ENCODE results near the gene LFNG.

The LFNG gene

GRCh38 chr7:2566348-2566889 lies 46.8 kb downstream of the LFNG start:
- in situ Hi-C loops (cut with HindIII; ENCODE audit: low sequenced_read_pairs): no loop called here

- in situ Hi-C loops (cut with HindIII; ENCODE audit: low sequenced_read_pairs): no loop called here
Observed at GRCh38 chr7:2566890-2567678, 47.5 kb downstream of the LFNG start.

GRCh38 chr7:2567679-2568278 lies 48.2 kb downstream of the LFNG start:
- in situ Hi-C loops (cut with HindIII; ENCODE audit: low sequenced_read_pairs): no loop called here

DNA sequence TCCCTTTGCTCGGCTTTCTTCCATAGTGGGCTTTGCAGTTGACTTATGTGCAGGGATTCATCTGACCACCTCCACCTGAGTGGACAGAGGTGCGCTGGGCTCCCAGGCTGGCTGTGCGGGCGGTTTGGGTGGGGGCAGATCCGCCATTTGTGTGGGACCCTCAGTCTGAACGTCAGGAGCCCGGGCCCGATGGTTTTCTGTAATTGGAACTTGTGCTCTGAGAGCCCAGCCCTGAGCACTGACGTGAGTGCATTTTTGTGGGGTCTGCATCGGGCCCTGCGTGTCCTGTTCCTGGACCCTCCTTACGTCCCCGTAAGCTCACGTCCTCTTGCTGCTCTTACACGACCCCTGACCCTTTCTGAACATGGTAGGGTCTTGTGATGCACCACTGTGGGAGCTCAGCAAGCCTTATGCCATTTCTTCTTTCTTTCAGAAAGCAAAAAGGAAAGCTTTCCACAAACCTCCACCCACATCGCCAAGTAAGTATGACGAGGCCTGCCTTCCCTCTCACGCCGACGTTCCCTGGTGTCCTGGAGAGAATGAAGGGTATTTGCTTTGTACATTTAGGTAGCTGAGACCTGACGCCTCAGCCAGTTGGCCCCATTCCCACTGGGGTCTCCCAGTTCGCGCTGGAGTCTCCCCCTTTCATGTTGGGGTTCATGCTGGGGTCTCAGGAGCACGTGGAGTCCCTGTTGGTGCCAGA lies 49.1 kb downstream of the LFNG start:
- in situ Hi-C loops (cut with HindIII; ENCODE audit: low sequenced_read_pairs): no loop called here

- in situ Hi-C loops (cut with HindIII; ENCODE audit: low sequenced_read_pairs): no loop called here
Observed at GRCh38 chr7:2569421-2569820, 49.8 kb downstream of the LFNG start.

GRCh38 chr7:2570021-2570420 lies 50.4 kb downstream of the LFNG start:
- in situ Hi-C loops (cut with HindIII; ENCODE audit: low sequenced_read_pairs): no loop called here

DNA sequence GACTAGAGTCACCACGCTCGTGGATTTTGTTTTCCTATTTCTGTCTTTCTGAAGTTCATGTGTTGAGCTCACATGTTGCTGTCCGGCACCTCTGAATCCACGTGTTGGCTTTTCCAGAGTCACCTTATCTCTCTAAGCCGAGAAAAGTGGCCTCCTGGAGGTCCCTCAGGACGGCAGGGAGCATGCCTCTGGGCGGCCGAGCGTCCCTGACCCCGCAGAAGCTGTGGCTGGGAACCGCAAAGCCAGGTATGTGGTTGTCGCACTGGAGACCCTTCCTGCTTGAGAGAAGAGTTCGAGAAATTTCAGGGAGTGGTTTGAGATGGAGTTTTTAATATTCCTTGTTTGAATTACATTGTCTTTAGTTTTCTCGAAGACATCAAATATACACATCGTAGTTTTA lies 51.8 kb downstream of the LFNG start:
- in situ Hi-C loops (cut with HindIII; ENCODE audit: low sequenced_read_pairs): no loop called here

- in situ Hi-C loops (cut with HindIII; ENCODE audit: low sequenced_read_pairs): no loop called here
Observed at GRCh38 chr7:2572101-2572842, 52.7 kb downstream of the LFNG start.

- in situ Hi-C loops (cut with HindIII; ENCODE audit: low sequenced_read_pairs): no loop called here
Observed at GRCh38 chr7:2573761-2574160, 54.2 kb downstream of the LFNG start.

DNA sequence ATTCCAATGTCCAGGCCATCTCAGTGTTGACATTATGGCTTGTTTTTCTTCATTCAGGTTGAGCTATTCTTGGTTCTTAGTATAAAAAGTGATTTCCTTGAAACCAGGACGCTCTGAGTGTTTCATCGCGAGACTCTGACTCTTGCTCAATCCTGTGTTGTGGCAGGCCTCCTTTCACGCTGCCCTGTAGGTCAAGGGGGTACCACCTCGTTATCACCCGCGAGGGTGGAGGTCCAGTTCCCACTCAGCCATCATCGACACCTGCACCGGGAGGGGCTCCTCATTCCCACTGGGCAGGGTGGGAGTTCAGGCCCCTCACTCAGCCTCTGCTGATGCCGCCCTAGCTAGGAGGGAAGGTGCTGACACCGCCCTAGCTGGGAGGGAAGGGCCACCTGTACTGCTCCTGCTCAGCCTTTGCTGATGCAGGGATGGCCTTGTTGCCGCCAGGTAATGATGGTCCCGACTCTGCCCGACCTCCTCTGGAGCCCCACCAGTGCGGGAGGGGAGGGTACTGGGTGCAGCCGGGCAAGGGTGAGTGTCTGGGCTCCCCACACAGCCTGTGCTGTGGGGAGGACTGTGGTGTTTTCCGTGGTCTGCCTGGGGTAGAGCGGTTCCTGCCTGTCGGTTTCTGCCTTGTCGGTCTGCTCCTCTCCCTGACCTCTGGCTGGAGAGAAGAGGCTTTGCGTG lies 55.6 kb downstream of the LFNG start:
- in situ Hi-C loops (cut with HindIII; ENCODE audit: low sequenced_read_pairs): no loop called here

DNA sequence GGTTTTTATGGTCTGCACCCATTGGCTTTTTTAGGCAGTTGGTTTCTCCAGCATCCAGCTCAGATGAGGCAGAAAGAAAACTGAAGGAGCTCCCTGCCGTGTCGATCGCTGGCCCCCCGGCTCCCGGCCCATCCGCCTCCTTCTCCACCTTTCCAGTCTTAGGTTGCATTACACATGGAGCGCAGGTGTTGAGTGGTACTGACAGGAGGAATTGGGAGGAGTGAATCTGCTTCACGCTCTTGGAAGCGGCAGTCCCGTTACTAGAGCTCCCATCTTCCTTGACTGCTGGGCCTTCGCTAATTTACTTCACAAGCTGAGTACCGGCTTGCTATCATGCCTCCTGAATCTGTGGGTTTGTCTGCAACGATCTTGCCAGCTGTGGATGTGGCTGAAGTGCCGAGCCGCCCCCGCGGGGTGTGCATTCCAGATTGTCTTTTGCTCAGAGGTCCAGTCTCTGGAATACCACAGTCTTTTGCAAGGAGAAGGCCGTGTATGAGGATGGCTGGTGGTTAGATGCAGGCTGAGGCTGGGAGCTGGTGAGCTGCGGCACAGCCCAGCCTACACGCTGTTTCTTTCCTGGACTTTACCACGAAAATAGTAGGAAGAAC lies 56.3 kb downstream of the LFNG start:
- in situ Hi-C loops (cut with HindIII; ENCODE audit: low sequenced_read_pairs): no loop called here

- in situ Hi-C loops (cut with HindIII; ENCODE audit: low sequenced_read_pairs): no loop called here
Observed at GRCh38 chr7:2576742-2577491, 57.3 kb downstream of the LFNG start.
